Rectal smooth muscle tissue (tissue), 1 donor: ENCODE results near the gene MEF2D.

Experiments
- H3K27ac ChIP-seq: one replicate; pipeline ENCODE4 v1.7.0; 2013; ENCODE audit warnings: low read depth, low read length, inconsistent platforms
- H3K27me3 ChIP-seq: one replicate; pipeline ENCODE4 v1.7.0; 2013; ENCODE audit warnings: low read length; ENCODE audit not compliant: control insufficient read depth, insufficient read depth
- H3K36me3 ChIP-seq: one replicate; pipeline ENCODE4 v1.7.0; 2013; ENCODE audit warnings: low read length; ENCODE audit not compliant: control insufficient read depth, insufficient read depth
- H3K4me1 ChIP-seq: one replicate; pipeline ENCODE4 v1.7.0; 2013; ENCODE audit warnings: low read length; ENCODE audit not compliant: control insufficient read depth, insufficient read depth
- H3K4me3 ChIP-seq: one replicate; pipeline ENCODE4 v1.7.0; 2013; ENCODE audit warnings: low read length
- H3K9ac ChIP-seq: one replicate; pipeline ENCODE4 v1.7.0; 2013; ENCODE audit warnings: low read length

Gene MEF2D

DNA sequence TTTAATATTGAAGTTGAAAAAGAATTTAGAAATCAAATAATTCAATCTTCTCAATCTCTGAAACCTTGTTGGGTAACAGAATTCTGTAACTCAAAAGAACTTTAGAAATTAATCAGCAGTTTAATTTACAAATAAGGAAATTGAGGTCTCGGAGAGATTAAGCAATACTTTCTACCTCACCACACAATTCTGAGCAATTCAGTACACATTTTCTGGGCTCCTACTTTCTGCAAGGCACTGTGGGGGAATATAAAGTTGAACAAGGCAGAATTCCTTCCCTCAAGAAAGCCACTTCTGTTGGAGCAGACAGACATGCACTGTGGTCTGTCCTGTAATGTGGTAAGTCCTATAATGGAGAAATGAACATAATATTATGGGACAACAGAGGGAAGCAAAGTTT, 47.7 kb downstream of the MEF2D start:
- no peak overlapping the region for H3K9ac ChIP-seq
- H3K4me1 ChIP-seq: no peaks in the 10 kb centered on the region

DNA sequence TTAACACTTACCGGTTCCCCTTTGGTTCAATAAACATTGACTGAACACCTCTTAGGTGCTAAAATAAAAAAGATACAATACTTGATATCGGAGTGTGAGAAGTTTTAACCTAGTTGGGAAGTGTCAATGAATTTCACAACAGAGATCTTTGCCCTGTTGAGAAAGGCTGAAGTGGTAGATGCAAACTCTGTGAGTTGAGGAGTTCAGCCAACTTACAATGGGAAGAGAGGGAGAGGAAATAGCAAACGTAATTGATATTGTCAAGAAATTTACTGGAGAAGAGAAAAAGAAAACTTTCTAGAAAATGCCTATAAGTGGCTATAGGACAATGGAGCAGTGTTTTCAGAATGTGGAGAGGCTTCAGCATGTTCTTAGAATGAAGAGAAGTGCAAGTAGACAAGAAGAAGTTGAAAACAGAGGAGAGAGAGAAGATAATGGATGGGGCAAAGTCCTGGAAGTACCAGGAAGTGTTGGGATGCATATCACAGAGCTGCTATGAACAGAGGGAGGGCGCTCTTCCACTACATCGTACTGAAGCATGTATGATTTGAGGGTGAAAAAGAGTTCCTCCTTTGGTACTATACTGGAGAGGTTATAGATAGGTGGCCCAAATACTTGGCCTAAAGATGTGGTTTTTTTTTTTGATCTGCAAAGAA, 48.9 kb downstream of the MEF2D start:
- H3K27ac ChIP-seq: no peak overlapping the region
- H3K27me3 ChIP-seq: no peaks in the 10 kb centered on the region
- no peak overlapping the region for H3K4me3 ChIP-seq
- H3K4me1 ChIP-seq: no peaks in the 10 kb centered on the region
- H3K36me3 ChIP-seq: no peaks in the 10 kb centered on the region
- H3K9ac ChIP-seq: no peak overlapping the region

More for the DNA sequence above, 47.7 kb downstream of the MEF2D start:
- H3K36me3 ChIP-seq: no peaks in the 10 kb centered on the region
- H3K27me3 ChIP-seq: no peaks in the 10 kb centered on the region
- no peak overlapping the region for H3K27ac ChIP-seq
- no peak overlapping the region for H3K4me3 ChIP-seq

DNA sequence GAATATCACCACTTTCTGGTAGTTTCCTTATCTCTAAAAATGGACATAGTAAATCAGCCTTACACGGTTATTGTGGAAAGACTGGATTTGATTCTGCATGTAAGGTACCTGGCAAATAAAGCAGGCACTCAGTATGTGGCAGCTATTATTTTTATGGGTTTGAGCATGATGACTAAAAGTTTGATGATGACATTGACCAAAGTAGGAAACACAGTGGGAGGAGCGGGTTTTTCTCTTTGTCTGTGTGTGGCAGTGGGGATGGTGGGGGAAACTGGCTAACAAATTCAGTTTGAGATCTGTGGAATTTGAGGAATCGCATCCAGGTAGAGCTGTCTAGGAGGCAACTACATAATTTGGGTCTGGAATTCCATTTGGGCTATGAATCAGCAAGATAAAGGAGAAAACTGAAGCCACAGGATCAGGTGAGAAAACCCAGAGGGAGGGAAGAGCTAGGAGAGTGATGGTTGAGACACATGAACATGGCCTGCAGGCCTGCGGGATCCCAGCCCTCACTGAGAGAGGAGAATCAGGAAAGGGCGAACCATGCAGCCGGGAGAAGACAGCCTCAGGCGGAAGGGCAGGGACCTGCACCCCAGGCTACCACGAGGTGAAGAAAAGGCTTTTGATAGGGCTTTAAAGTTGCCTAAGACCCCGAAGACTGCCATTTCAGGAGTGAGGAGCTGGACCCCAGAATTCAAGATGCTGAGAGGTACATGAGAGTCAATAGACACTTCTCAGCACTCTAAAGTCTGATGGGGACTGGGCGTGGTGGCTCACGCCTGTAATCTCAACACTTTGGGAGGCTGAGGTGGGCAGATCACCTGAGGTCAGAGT, 52.2 kb downstream of the MEF2D start:
- Histone ChIP-seq H3K4me1 (no peaks in the 10 kb centered on the region), H3K27ac (no peak overlapping the region), H3K4me3 (no peak overlapping the region), H3K9ac (no peak overlapping the region), H3K27me3 (peaks cover 2% of the 10 kb centered on the region), H3K36me3 (no peaks in the 10 kb centered on the region)

DNA sequence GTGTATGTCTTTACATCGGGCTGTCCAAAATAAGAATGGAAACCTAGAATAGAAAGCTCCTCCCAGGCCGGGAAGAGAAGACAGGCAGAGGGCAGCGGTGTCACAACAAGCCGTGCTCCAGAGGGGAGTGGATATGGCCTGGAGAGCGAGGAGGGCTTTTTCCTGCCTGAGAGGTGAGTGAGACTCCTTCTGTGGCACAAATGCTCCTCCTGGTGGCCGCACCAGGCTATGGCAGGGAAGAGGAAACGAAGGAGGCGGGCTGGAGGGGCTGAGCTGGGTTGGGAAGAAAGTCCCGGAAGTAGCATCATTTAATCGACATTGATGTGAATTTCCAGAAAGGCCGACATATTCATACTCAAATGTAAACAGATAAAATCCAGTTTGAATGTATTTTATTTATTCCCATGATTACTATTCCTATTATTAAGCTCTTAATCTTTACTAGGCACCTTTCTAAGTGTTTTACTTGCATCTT, 54.7 kb downstream of the MEF2D start:
- H3K4me1 ChIP-seq: no peaks in the 10 kb centered on the region
- peaks cover 6% of the 10 kb centered on the region for H3K27me3 ChIP-seq
- no peaks in the 10 kb centered on the region for H3K36me3 ChIP-seq
- H3K9ac ChIP-seq: no peak overlapping the region
- no peak overlapping the region for H3K27ac ChIP-seq
- no peak overlapping the region for H3K4me3 ChIP-seq

DNA sequence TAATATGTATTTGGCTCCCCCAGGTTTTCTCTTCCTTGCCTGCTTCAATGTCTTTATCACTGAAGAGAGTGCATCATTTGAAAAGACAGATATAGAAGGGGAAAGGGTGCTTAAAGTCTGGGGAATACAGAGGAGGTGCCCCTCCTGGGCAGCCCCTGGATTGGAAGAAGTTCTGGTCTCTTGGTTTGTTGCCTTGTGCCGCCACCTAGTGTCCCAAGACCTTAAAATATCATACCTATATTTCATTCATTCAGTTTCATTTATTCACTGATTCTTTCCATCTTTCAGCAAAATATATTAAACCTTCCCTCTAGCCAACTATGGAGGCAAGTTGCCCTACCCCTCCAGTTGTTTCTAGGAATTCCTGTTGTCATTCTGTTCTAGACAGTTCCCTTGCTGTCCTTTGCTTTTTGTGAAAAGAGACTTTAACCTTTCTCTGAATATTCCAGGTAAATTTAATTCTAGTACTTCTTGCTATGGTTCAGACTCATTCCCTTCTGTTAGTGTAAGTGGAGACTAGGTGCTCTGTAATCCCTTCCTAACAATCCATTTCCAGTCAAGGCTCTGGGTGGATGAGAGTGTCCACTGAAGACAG, 56.1 kb downstream of the MEF2D start:
- no peak overlapping the region for H3K9ac ChIP-seq
- H3K4me3 ChIP-seq: no peak overlapping the region
- H3K27ac ChIP-seq: no peak overlapping the region
- H3K36me3 ChIP-seq: no peaks in the 10 kb centered on the region
- H3K4me1 ChIP-seq: no peaks in the 10 kb centered on the region
- H3K27me3 ChIP-seq: peaks cover 18% of the 10 kb centered on the region

DNA sequence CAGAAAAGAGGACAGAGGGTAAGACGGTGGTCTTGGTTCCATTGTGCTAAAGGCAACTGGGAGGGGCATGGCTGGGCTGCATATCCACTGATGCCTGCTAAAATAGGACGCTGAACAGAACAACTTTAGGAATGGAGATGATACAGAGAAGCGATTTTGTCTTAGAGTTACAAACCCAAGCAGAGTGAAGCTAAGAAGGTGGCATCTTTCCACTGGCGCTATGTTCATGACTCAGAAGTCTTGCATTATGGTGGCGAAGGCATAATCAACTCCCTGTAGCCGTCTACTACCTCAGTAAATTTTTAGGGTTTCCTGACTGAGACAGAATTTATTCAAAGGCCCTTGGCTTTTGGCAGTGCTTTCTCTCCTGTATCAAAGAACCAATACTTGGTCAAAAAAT, 57.3 kb downstream of the MEF2D start:
- H3K4me1 ChIP-seq: no peaks in the 10 kb centered on the region
- no peaks in the 10 kb centered on the region for H3K36me3 ChIP-seq
- no peak overlapping the region for H3K4me3 ChIP-seq
- peaks cover 26% of the 10 kb centered on the region for H3K27me3 ChIP-seq
- no peak overlapping the region for H3K27ac ChIP-seq
- no peak overlapping the region for H3K9ac ChIP-seq

DNA sequence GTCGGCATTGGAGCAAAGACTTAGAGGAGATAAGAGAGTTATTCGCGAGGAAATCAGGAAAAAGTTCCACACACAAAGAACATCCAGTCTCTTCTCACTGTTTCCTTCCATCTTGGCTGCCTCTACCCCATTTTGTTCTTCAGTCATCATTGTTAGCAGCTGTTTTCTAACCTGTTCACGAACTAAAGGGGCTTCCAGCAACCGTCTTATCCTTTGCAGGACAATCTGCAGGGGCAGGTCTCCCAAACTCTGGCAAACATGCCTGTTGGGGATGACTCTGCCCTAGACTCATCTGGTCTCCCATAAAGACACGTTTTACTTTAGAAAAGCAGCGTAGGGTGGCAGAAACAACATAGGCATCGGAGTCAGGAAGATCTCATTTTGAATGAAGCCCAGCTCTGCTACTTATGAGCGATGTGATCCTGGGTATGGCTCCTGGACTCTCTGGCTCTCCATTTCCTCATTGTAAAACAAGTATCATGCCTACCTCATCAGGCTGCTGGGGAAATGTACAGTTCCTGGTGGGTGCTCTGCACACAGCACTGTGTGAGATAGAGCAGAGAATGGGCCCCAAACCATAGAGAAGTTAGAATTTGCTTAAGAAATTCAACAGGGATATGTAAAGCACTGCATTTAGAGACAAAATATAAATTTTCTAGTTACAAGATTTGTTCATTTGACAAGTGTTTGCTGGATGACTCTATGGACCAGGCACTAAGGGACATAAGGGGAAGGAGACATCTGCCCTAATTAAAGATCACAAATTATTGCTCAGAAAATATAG, 59.7 kb downstream of the MEF2D start:
- Histone ChIP-seq H3K4me3 (no peak overlapping the region), H3K9ac (no peak overlapping the region), H3K4me1 (peaks cover 3% of the 10 kb centered on the region), H3K27ac (no peak overlapping the region), H3K27me3 (peaks cover 44% of the 10 kb centered on the region), H3K36me3 (no peaks in the 10 kb centered on the region)

DNA sequence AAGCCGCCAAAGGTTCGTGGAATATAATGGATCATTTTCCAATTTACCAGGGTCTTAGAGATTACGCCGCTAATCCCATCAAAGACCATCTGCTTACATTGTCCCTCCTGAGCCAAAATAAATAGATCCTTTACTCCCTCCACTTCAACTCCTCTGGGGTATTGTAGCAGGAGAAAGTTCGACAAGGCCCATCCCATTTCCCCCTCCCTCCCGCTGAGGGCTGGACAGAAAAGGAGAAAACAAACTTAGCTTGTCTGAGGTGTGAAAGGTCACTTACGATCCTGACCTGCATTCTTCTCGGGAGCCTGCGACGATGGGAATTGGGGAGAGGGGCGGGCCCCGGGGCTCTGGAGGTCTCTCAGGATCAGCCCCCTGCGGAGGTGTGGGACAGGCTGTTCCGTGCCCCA, 60.8 kb downstream of the MEF2D start:
- H3K4me1 ChIP-seq: peaks cover 3% of the 10 kb centered on the region
- peaks cover 51% of the 10 kb centered on the region for H3K27me3 ChIP-seq
- H3K36me3 ChIP-seq: no peaks in the 10 kb centered on the region
- H3K9ac ChIP-seq: no peak overlapping the region
- no peak overlapping the region for H3K4me3 ChIP-seq
- H3K27ac ChIP-seq: no peak overlapping the region

DNA sequence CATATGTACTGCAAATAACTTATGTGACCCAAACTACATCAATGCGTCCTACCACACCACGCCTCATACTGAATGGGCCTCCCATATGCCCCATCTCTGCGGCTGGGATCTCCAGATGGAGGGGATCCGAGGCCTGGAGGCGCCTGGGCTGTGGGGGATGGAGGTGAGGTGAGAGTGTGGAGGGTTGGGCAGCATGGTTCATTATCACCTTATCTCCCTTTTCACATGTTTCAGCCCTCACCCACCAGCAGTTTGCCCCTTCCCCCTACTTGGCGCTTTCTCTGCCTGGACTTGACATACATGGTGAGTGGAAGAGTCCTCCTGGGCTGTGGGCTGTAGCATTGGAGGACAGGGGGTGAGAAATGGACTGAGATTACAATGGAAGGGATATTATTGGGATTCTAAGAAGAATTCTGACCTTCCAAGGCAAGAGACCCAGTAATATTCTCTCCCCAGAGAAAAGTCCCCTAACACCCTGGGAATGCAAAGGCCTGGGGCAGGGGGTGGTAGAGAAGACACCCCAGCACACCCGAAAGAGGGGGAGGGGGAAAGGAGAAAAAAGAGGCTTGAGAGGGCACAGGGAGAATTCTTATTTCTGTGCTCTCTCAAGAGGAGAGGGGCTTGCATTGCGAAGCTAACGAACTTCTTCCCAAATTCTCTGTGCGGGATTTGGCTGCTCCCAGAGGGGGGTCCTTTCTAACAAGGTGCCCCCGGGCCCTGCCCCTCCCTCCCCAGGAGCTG, 61.4 kb downstream of the MEF2D start:
- no peak overlapping the region for H3K4me3 ChIP-seq
- no peak overlapping the region for H3K9ac ChIP-seq
- H3K4me1 ChIP-seq: peaks cover 3% of the 10 kb centered on the region
- no peak overlapping the region for H3K27ac ChIP-seq
- no peaks in the 10 kb centered on the region for H3K36me3 ChIP-seq
- H3K27me3 ChIP-seq: peaks cover 54% of the 10 kb centered on the region

DNA sequence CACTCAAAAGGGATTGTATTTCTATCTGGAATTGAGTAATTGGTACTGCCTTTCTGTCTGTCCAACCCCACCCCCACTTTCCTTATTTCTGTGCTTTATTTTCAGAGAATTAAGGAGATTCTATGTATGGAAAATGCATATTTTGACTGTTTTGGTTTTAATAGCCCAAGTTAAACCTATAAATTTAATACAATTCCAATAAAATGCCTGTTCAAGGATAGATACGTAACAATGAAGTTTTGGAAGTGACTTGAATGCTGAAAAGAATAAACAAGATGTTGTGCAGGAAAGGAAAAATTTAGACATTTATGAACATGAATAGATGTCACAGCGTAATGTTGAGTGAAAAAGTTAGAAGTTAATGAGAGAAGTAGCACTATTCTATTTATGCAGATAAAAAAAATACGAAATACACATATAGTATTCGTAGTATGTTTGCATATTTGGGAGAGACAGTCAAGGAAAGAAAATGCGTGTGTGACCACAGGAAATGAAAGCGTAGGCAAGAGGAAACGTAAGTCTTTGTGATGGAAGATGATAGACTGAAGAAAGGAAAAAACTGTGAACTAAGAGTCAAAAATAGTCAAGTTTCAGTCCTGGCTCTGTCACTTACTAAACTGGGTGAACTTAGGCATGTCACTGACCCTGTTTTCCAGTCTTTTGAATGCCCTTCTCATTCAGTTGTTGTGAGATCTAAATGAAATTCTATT, 62.1 kb downstream of the MEF2D start:
- Histone ChIP-seq H3K9ac (no peak overlapping the region), H3K27ac (no peak overlapping the region), H3K27me3 (peaks cover 62% of the 10 kb centered on the region), H3K4me1 (peaks cover 3% of the 10 kb centered on the region), H3K4me3 (no peak overlapping the region), H3K36me3 (no peaks in the 10 kb centered on the region)
